GM04503 (cell line): Measurements from ENCODE around the gene SLC39A9.
"Not testable (repeated sequence)": the region's sequence is repeated elsewhere in the genome, so short reads cannot be mapped to it uniquely, and the experiment has no call there.

Source experiments
- DNase-seq: peaks from one replicate; pipeline ENCODE4 v3.0.0-alpha.2; 2012; ENCODE audit warnings: low read depth

The SLC39A9 gene

DNA sequence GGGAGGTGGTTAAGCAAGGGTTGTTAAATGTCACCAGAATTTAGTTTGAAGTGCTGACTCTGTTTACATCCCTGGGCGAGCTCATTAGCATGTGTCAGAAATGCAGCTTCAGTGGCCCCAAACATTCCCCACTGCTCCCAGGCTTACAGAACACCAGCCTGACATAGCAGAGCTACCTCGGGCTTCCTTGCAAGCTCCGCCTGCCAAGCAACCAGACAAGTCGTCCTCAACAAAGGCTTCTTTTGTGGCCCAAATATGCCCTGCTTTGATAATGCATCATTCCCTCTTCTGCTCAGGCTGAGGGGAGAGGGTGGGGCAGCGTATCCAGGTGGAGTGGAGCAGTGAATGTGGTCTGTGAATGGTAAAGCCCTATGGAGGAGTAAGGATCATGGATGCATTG is 28.4 kb upstream of the SLC39A9 start:
- DNase-seq: no peak

DNA sequence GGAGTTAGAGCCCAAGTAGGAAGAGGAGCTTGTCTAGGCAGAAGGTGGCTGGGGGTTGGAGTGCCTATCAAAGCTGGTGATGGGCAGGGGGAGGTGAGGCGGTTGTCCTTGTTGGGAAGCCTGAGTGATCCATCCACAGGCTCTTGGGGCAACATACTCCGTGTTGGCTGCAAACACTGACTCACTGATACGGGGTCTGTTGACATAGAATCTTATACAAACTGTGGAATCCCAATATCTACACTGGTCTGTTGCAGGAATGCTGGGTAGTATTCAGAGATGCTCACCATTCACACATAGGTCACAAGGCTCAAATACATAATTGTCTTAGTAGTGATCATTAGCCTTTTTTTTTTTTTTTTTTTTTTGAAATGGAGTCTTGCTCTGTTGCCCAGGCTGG is 26.3 kb upstream of the SLC39A9 start:
- no peak for DNase-seq

DNA sequence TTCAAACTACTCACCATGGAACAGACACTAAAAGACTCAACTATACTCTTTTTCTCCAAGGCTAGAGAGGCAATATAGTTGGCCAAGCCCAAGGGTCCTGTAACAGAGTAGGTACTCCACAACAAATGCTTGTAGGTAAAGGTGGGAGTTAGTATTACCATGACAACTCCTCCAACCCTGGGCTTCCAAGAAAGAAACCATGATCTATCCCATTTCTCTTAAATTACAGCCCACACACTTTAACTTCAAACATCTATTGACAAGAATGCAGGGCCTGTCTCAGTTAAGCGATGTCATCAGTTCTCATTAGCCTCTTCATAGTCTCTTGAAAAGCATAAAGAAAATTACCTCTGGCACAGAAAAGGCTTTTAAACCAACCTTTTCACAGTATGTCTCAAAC is 25.4 kb upstream of the SLC39A9 start:
- DNase-seq: no peak

DNA sequence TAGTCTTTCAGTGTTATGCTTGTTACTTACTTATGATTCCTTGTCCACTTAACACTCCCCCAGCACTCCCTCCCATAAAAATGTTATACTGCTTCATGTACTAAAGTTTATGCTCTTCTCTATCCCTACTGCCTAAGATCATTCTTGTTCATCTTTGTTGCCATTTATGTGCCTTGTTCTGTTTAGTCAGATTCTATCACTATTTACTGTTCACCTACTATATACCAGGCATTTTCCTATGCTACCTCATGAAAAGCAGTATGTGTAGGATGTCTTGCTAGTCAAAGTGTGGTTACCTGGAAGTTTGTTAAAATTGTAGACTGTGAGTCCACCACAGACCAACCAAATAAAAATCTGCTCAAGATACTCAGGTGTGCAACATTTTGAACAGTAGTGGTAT is 24.3 kb upstream of the SLC39A9 start:
- DNase-seq: no peak

DNA sequence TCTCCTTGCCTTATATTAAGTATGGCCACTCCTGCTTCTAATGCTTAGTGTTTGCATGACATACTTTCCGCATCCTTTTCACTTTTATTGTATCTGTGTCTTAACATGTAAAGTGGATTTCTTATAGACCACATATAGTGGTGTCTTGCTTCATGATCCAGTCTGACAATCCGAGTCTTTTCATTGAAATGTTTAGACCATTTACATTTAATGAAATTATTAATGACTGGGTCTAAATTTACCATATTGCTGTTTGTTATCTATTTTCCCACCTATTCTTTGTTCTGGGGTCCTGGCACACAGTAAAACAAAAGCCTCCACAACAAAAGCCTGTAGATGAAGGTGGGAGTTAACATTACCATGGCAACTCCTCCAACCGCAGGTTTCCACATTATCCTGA is 23.3 kb upstream of the SLC39A9 start:
- DNase-seq: no peak

DNA sequence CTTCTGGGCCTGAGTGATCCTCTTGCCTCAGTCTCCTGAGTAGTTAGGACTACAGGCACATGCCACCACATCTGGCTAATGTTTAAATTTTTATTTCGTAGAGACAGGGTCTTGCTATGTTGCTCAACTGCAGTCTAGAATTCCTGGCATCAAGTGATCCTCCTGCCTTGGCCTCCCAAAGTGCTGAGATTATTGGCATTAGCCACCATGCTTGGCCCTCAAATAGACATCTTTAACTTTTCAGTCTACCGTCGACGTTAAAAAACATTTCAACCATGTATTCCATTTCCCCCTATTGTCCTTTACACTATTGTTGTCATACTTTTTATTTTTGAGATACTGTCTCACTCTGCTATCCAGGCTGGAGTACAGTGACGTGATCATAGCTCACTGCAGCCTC is 22.8 kb upstream of the SLC39A9 start:
- DNase-seq: no peak

DNA sequence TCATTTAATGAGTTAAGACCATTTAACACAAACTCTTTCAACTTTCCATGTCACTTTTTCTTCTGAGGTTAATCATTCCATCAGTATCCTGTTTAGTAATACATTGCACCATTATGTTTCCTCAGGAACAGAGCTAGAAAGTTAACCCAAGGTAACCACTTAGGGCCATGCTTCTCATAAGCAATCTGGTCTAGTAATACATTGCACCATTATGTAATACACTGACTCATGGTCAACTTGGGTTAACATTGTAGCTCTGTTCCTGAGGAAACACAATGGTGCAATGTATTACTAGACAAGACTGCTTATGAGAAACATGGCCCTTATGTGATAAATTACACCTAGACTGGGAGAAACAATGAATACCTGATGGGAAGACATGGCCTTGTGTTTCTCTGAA is 22.1 kb upstream of the SLC39A9 start:
- DNase-seq: peak; percentile 39

DNA sequence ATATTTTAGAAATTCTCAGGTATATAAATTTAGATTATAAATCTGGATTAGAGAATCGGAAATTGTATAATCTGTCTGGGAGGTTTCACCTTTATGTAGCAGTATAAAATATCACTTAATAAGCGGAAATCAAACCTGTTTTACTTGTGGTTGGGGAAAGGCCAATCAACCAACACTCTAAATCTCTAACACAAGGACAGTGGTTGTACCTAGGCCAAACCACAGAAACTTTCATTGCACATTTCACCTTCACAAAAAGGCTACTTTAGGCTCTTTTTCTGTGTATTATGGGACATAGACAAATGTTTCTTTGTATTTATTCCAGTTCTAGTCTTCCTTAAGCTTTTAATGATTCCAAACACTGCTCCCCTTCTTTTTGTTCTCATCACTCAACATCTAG is 20.2 kb upstream of the SLC39A9 start:
- DNase-seq: no peak

DNA sequence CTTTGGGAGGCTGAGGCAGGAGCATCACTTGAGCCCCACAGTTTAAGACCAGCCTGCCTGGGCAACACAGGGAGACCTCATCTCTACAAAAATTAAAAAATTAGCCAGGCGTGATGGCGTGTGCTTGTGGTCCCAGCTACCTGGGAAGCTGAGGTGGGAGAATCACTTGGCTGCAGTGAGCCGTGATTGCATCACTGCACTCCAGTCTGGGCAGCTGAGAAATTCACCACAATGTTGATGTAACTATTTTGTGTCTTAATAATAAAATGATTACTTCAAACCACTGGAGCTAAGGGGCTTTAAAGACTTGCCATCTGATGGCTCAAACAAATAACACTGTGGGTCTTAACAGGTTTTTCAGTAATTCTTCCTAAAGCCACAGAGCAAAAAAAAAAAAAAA is 11.2 kb upstream of the SLC39A9 start:
- DNase-seq: no peak

DNA sequence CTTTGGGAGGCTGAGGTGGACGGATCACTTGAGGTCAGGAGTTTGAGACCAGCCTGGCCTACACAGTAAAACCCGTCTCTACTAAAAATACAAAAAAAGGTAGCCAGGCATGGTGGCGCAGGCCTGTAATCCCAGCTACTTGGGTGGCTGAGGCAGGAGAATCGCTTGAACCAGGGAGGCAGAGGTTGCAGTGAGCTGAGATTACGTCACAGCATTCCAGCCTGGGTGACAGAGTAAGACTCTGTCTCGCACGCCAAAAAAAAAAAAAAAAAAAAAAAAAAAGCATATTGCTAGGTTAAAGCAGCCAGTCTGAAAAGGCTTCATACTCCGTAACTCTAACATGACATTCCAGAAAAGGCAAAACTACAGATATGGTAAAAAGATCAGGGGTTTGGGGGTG is 7.1 kb upstream of the SLC39A9 start:
- not testable (repeated sequence) for DNase-seq

DNA sequence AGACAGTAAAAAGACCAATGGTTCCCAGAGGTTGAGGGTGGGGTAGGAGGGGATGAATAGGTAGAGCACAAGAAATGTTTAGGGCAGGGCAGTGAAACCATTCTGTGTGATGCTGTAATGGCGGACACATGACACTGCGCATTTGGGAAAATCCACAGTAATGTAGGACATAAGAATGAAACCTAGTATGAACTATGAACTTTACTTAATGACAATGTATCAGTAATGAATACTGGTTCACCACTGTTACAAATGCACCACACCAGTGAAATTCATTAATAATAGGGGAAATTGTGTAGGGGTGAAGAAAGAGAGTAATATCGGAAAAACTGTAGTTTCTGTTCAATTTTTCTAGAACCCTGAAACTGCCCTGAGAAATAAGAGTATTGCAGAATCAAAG is 6.0 kb upstream of the SLC39A9 start:
- no peak for DNase-seq

DNA sequence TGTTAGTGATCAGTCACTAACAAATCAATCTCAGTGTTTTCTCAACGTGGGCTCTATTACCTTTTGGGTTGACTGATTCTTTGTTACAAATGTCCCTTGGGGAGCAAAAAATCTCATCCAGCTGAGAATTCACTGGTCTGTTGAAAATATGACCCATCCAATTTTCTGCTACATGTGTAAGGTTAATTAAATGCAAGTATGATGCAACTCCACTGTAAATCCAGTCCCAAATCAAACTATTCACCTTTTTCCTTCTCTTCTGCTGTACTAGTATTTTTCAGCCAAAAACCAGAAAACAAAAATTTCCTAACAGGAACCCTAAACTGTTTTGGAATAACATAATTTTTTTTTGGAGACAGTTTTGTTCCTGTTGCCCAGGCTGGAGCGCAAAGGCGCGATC is 2.6 kb upstream of the SLC39A9 start:
- DNase-seq: no peak

DNA sequence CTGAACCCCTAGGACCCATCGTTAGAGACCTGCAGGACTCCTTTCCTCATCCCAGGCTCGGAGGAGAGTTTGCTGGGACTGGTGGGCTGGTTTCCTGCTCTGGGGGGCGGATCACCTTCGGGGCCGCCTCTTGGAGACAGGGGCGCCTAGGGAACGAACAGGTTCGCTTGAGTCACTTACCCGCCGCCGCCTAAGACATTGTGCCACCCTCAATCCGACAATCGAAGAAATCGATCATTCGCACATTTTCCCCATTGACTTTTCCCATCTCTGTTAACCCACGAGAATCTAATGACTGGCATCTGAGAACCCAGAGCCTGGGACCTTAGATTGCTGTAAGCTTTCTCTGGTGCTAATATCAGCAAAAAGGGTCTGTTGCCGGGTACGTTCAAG is 322 bp downstream of the SLC39A9 start:
- no peak for DNase-seq

DNA sequence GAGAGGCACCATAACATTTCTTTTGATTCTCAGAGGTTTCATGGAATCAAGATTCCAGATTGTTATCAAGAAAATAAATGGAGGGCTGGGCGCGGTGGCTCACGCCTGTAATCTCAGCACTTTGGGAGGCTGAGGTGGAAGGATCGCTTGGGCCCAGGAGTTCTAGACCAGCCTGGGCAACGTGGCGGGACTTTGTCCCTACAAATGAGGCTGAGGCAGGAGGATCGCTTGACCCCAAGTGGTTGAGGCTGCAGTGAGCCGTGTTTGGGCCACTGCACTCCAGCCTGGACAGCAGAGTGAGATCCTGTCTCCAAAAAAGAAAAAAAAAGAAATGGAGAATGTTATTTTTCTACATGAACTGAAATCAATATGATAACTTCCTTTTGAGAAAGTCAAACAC is 1.3 kb downstream of the SLC39A9 start:
- DNase-seq: no peak

DNA sequence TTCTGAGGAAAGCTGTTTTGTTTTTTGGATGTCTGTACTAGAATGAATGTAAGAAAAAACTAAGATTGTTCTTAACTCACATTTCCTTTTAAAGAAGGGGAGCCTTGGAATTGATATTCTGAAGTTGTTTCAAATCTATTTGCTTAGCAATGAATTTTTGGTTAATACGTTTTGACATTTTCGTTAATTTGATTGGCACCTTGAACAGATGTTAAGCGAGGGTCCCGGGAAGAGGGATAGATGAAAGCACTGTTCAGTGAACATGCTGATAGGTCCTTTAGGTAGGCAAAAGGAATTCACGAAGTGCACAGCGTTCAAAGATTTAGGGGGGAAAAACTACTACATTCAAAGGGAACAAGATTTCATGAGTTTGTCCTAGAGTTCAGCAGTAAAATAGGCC is 1.7 kb downstream of the SLC39A9 start:
- no peak for DNase-seq

DNA sequence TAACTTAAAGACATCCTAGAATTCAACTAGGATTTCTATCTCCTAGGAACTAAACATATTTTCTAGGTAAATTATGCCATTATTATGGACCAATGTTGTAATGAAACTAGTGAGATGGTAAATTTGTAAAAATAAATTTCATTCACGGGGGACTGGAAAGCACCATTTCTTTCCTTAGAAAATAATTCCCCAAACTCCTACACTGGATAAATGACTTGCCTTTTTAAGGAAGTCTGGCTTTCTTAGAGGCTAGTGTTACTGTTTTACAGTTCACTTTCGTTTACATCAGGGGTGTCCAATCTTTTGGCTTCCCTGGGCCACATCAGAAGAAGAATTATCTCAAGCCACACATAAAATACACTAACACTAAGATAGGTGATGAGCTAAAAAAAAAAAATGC is 3.3 kb downstream of the SLC39A9 start:
- DNase-seq: no peak

DNA sequence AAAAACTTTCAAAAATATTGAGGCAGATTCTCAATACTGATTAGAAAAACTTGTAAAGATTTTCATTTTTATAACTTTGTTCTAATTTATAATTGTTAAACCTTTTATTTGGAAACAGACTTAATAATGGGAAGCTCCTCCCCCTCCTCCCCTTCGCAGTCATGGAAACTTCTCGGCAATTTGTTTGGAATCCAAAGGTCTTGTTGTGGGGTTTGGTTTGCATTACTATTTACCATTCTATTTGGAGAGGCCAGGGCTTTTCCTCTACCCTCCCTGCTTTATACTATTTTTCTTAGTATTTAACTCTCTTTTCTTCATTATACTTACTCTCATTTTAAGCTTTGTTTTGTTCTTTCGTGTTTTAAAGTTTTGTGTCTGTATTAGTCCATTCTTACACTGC is 6.0 kb downstream of the SLC39A9 start:
- no peak for DNase-seq

DNA sequence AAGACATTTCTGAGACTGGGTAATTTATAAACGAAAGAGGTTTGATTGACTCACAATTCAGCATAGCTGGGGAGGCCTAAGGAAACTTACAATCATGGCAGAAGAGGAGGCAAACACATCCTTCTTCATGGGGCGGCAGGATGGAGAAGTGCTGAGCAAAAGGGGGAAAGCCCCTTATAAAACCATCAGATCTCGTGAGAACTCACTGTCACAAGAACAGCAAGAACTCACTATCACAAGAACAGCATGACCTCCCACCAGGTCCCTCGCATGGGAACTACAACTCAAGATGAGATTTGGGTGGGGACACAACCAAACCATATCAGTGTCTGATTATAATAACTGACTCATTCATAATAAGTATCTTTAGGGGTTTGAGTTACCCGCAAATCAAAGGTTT is 6.4 kb downstream of the SLC39A9 start:
- no peak for DNase-seq

DNA sequence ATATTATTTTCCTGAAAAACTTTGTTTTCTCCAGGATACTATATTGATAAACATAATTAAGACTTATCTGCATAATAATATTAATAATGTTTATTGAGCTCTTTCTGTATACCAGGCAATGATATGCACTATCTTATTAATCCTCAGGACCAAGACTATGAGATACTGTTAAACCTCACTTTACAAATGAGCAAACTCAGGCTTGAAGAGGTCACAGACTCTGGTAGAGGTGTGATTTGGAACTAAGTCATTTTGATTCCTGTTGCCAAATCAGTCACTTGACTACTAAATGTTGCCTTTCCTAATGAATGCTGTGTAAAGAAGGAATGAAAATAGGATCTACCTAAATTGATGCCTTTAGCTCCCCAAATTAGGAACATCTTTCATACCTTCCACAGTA is 7.3 kb downstream of the SLC39A9 start:
- DNase-seq: no peak

DNA sequence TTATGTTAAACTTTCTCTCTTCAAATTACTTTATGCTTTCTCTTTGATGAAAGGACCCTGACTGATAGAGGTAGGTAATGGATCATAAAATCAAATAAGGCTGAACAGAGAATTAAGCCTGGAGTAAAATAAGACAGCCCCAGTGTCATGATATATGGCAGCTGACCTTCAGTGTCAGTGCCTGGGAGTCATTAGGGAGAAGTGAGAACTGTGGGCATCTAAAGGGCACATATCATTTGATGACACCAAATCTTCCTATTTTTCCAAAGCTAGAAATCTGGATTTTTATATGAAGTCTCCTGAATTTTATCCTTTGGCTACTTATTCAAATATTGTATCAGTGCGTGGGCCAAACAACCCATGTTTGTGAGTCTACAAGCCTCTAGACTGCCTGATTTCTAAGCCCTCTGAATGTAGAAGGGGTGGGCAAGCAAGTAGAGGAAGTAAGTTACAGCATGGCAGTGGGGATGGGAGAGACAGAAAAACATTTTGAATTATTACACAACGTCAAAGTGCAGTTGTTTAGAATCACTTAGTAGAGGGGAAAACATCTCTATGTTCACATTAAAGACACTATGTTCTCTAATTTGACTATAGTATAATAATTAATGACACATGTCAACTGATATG is 10.0 kb downstream of the SLC39A9 start:
- DNase-seq: no peak

DNA sequence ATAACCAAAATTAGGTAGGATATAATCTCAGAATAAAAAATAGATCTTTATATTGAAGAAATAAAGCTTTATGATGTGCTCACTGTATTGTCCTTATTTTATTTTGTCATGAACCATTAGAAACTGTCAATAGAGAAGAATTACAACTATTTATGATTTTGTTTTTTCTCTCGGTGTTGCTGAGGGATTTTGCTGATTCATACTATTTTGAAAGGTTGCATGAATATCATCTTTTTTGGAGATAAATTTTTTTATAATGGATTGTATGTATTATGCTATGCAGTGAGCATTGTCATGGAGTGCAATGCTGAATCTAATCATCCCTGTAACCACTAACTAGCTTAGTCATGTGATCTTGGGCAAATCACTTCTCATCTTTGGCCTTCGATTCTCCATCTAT is 15.0 kb downstream of the SLC39A9 start:
- DNase-seq: no peak

DNA sequence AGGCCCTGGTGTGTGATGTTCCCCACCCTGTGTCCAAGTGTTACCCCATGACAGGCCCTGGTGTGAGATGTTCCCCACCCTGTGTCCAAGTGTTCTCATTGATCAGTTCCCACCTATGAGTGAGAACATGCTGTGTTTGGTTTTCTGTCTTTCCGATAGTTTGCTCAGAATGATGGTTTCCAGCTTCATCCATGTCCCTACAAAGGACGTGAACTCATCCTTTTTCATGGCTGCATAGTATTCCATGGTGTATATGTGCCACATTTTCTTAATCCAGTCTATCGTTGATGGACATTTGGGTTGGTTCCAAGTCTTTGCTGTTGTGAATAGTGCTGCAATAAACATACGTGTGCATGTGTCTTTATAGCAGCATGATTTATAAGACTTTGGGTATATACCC is 17.6 kb downstream of the SLC39A9 start:
- DNase-seq: not testable (repeated sequence)

DNA sequence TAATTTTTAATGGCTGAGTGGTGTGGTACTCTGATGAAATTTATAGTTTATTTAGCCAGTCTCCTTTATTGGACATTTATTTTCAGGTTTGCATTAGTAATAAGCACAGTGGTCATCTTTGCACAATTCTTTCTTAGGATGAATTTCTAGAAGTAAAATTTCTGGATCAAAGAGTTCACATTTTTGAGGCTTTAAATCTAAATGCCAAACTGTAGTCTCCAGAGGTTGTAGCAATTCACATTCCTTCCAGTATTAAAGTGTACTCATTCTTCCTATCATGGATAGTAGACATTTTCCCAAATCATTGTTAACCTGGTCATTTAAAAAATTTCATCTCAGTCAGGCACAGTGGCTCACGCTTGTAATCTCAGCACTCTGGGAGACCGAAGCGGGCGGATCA is 24.8 kb downstream of the SLC39A9 start:
- DNase-seq: no peak

DNA sequence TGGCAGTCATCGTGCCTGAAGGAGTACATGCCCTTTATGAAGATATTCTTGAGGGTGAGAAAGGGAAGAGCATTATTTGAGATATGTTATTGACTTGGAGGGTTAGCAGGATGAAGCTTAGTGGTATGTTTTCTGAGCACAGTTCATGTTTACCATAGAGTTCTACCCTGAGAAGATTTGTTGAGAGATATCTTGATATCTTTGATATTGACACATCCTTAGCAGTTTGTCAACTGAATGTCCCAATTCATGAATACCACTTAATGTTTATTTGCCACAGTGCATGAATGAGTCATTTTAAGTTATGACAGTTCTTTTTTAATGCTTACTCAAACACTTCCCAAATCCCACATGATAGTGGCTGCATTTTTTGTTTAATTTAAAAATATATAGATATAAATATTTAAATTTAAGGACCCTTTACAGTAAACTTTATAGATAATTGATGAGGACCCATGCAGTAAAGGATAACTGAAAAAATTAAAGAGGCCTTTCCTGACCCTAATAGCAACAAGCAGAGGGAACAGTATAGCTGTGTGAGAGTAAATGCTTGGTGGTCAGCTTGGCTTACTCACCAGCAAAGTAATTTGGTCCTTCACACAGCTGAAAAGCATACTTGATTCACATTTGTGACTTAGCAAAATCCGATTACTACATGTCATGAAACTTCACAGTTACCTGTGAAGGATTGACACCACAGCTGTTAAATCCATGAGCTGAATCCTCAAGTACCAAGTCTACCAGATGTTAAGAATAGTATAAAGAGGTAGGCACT is 25.8 kb downstream of the SLC39A9 start:
- no peak for DNase-seq
